ENCODE results near the gene TMPRSS4.

The TMPRSS4 gene

DNA sequence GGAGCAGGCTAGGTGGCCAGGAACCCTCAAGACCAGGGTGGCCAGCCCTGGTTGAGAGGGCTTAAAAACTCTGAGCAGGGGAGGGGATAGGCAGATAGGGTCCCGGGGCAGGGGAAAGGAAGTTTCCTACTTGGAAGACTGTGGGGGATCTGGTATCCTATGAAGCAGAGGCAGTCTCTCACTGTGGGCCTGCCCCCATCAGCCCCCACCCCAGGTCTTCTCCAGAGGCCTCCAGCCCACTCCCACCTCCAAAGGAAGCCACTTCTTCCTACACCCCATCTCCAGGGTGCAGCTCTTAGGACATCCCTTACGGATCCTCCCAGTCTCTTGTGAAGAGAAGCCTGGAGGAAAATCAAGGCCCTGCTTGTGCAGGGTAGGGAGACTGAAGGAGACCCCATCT lies 59.5 kb downstream of the TMPRSS4 start:
- DNase-seq (ENCODE audit: low read depth): no peak

DNA sequence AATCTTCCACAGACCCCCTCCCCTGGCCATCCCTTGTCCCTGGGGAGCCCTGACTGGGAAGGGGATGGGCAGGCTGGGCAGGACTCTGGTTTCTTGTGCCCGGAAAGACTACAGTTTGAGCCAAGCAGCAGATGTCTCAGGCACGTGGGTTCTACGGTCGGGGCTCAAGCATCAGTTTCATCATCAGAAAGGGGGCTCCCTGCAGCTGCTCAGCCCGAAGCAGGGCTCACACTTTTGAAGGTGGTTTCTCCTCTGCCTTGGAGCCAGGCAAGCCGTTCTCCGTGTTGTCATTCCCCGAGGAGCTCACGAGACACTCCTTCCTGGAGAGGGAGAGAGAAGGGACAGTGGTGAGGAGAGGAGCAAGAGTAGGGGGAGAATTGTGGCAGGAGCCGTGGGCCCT lies 59.9 kb downstream of the TMPRSS4 start:
- no peak for DNase-seq (ENCODE audit: low read depth)

DNA sequence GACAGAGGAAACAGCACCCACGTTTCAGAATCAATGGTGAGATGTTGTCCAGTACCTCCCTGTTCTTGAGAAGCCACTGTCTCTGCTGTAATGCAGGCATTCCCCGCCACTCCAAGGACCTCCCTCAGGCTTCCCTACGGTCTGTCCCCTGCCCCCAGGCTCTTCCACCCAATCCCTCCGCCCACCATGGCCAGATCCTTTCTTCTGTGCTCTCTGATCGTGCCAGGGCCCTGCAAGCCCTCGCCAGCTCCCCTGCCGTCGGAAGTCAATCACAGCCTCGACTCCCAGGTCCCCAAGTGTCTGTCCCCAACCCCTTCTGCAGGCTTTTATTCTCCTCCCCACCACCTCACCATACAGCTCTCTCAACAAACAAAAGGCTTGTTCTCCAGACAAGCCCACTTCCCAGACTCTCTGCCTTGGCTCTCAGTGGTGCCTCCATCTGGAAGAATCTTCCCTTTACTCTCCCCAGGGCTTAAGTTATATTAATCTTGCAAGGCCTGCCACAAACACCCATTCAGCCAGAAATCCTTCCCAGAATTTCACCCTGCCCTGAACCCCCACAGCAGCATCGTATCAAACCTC lies 62.1 kb downstream of the TMPRSS4 start:
- DNase-seq (ENCODE audit: low read depth): no peak

DNA sequence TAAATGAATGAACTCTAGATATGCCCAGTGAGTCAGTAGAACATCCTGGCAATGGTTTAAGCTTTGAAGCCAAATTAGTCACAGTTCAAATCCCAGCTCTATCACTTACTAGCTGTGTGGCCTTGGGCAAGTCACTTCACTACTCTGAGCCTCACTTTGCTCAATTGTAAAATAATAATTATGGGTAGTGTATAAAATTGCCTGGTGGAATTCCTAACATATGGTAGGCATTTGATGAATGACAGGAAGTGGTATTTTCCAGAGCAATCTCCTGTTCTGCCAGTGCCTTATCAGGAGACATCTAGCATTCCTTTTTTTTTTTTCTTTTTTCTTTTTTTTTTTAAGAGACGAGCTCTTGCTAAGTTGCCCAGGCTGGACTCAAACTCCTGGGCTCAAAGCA lies 62.7 kb downstream of the TMPRSS4 start:
- DNase-seq (ENCODE audit: low read depth): no peak

DNA sequence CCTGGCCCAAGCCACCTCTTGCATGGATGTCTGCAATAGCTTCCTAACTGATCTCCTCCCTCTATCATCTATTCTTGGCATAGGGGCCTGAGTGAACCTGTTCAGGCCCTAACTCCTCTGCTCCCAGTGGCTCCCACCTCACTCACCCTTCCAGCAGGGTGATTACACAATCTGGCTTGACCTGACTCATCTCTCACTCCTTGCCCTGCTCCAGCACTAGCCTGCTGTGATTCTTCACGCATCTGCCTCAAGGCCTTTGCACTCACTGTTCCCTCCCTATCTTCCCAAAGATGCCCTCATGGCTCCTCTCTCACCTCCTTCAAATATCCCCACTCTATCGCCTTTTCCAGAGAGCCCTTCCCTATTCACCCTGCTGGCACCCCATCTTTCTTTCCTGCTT lies 65.2 kb downstream of the TMPRSS4 start:
- DNase-seq (ENCODE audit: low read depth): no peak

DNA sequence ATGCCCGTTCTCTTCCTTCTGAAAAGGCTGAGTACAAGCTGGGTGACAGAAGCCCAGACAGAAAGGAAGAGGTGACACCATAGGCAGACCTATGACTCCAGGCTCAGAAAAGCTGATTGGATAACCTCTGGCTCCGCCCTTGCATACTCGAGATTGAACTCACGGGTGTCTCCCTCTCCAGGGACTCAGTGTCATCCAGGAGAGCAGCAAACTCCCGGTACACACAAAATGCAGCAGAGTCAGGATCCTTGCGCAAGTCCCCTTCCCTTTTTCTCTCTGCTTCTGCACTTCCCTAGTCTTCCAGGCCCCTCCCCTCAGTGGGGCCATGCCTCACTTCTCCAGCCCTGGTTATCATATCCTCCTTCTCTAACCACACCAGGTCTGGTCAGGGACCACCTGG lies 65.9 kb downstream of the TMPRSS4 start:
- no peak for DNase-seq (ENCODE audit: low read depth)

DNA sequence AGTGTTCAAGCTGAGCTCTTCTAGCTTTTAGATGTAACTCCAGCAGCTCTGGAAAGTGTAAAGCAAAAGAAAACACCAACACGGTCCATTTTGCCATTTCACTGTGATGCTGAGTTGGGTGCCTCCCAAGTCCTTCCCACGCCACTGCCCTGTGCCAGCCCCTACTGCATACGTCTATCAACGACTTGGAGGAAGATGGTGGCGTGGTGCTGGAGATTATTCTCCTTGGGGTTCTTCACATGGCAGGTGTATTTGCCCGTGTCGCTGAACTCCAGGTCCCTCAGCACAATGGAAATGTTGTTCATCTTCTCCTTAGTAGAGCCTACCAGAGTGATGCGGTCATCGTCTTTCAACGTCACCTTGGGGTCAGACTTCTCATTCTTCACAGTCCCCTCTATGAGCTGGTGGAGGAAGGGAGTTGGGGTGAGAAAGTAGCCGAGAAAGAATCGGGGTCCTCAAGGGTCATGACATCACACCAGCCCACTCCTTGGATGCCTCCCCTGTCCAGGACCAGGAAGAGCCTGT lies 66.8 kb downstream of the TMPRSS4 start:
- no peak for DNase-seq (ENCODE audit: low read depth)

DNA sequence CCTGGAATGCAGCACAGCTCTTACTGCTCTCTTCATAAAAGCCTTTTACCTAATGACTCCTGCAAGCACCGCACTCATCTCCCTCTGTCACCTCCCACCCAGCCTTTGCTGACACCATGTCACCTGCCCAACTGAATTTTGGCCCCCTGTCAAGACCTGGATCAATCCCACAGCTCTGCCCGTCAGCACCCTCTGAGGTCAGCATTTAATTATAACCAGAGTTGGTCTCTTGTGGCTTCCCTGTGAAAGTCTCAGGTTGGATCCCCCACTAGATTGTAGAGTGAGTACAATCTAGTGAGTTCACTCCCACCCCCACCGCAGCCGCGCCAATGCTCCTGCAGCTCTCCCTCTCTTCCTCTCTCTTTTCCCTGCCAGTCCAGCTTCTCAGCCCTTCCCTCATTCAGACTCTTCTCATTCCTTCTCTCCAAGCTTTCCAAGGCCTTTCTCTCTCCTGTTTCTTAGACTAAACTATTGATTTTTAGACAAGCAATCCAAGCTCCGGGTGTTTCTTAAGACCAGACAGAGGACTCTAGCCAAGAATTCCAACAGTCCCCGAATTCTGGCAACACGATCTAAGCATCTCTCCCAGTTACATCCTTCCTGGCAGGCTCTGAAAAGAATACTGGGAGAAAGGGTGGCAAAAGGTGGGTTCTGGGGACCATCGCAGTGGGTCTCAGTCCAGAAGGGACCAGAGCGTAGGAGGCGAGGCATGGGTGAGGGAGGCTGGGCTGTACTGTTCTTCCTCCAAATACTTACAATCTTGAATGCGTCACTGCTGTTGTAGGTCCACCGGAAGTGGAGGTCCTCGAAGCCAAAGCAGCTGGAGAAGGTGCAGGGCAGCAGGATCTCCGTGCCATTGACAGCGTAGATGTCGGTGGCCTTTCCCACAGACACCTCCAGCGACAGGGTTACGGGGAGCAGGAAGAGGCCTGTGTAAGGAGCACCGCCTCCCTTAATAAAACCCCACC lies 67.7 kb downstream of the TMPRSS4 start:
- DNase-seq (ENCODE audit: low read depth): no peak

DNA sequence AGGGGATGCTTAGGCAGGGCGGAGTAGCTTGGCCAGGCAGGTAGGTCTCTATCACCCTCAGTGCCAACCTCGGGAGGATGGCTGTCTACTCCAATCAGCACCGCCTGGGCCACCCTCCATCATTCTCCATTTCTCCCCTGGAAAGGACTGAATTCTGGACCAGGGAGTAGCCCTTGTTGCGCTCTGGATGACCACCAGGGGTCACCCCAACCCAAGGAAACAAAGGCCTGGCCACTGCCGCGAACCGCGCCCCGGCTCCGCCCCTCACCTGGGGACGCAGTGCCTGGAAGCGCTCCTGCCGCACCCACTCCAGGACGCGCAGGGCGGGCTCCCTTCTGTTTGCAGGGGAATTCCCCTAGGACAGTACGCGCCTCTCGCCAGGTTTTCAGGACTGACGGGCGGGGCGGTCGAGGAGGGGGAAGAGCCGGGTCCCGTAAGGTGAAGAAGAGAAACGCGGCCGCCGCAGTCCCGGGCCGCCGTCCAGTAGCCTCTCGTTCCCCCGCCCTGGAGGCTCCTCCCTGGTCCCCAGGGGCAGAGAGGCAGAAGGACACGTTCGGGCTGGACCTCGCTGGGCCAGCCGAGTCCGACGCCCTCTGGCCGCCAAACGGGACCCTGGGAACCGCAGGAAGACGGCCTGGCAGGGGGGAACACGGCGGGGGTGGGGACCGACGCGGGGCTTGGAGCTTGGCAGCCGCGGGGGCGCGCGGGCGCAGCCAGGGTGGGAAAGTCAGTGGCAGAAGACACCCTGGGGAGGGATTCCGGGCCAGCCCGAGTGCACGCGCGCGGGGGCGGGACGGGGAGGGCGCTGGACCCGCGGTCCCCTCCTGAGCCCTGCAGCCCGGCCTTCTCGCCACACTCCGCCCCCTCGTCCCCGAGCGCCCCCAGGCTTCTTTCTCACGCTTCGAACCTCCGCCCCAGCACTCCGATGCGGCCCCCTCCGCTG lies 68.7 kb downstream of the TMPRSS4 start:
- peak; percentile 81 for DNase-seq (ENCODE audit: low read depth)

DNA sequence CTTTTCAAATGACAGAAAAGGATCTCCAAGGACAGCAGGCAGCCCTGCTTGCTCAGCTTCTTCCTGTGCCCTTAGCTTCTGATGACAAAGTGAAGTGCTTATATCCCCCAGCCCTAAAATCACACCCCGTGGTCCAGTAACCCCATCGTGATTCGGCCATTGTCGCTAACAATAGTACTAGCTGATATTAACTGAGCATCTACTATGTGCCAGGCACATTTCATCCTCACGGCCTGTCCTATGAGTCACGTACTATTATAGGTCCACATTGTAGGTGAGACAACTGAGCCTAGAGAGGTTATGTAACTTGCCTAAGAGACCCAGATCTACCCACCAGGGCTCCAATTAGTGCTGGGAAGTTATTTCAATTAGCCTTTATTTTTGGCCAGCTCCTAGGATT lies 69.7 kb downstream of the TMPRSS4 start:
- DNase-seq (ENCODE audit: low read depth): no peak

DNA sequence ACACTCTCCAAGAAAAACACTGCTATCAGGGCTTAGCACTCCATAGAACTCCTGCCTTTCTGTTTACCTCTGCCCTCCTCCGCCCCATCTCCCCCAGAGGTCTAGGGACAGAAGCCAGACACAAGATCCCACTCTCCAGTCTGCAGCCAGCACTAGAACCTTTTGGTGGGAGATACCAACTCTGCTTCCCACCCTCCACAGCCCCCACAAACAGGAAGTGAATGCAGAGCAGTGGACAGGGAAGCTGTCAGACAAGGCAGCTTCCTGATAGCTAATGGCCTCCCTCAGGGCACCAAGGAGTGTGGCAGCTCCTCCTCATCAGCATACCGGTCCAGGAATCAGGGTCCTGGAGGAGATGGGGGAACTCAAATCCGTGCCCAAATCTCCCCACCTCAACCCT lies 70.6 kb downstream of the TMPRSS4 start:
- DNase-seq (ENCODE audit: low read depth): no peak

DNA sequence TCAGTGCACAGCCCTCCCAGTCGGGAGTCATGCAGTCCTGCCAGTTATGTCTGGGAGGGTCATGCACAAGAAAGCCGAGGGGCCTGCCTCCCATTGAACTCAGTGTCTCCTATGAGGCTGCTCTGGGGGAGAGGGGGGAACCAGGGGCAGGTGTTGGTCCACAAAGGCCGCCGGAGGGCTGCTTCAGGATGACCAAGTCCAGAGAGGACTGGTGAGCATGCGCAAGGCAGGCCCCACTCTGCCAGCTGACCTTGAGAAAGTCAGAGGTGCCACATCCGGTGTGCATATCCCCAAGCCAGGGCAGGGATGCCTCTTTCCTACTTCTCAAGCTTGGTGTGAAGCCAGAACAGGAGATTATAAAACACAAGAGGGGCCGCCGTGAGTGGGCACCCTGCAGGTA lies 71.4 kb downstream of the TMPRSS4 start:
- DNase-seq (ENCODE audit: low read depth): no peak

DNA sequence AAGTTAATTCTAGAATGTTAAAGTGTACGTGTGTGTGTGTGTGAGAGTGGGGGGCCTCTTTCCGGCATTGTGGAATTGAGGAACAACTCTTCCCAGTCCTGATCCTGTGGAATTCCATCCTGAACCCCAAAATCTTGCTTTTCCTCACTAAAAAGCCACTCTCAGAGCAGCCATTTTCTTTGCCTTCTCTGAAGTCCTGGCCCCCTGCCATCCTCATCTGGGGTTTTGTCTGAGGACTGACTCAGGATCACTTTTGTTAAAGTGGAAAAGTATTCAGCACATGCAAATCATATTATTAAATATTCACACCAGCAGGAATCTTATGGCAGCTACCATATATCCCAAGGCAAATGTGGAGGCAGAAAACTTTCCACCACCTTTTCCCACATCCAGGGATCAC lies 72.0 kb downstream of the TMPRSS4 start:
- no peak for DNase-seq (ENCODE audit: low read depth)

DNA sequence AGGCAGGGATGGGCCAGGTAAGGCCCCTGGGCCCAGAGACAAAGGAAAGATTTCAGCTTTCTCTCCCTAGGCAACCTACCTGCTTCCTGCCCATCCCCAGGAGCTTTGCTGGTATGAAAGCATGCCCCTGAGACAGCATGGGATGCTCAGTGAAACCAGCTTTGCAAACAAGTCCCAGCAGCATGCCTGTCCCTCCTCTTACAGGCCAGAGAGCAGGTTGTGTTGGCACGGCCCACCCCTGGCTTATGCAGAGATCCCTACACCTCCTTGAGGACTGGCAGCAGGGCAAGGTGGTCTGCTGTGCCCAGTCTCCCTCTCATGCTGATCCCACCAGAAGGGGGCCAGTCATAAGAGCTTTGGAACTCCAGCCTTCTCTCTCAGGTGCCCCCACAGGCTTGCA lies 72.6 kb downstream of the TMPRSS4 start:
- DNase-seq (ENCODE audit: low read depth): no peak

DNA sequence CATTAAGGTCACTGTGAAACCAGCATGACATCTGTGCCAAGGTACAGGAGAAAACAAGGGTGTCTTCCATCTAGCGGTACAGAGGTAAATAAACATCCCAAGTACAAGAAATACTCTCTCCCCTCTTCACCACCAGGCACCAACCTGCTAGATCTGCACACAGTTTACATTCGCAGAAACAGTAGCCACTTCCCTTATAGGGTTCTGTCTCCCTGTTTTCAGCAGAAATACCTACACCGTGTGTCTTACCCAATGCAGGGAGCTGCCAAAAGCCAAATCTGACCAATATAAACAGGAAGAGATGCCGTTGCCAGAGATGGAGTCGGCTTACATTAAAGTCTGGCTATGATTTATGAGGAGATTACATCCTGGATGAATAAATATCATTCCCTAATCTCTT lies 74.6 kb downstream of the TMPRSS4 start:
- no peak for DNase-seq (ENCODE audit: low read depth)

DNA sequence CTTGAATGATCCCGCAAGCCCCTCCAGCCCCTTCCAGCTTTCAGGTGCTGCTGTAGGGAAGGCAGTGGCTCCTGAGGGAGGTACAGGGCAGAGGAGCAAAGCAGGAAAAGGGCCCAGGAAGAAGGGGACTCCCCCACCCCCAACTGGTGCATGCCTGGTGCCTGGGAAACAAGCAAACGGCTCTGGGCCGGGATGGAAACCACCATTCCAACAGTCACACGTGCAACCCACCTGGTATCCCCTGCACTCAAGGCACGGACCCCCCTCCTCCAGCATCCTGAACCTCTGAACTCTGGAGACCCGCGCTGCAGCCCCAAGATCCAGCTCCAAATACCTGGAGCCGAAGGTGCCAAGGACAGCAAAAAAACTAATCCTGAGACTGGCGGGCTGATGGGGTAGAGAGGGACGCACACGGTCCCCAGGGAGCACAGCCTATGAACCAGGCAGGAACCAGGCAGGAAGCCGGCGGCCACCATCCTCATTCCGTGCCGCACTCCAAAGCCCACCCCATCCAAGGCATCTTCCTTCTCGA lies 75.2 kb downstream of the TMPRSS4 start:
- DNase-seq (ENCODE audit: low read depth): no peak

DNA sequence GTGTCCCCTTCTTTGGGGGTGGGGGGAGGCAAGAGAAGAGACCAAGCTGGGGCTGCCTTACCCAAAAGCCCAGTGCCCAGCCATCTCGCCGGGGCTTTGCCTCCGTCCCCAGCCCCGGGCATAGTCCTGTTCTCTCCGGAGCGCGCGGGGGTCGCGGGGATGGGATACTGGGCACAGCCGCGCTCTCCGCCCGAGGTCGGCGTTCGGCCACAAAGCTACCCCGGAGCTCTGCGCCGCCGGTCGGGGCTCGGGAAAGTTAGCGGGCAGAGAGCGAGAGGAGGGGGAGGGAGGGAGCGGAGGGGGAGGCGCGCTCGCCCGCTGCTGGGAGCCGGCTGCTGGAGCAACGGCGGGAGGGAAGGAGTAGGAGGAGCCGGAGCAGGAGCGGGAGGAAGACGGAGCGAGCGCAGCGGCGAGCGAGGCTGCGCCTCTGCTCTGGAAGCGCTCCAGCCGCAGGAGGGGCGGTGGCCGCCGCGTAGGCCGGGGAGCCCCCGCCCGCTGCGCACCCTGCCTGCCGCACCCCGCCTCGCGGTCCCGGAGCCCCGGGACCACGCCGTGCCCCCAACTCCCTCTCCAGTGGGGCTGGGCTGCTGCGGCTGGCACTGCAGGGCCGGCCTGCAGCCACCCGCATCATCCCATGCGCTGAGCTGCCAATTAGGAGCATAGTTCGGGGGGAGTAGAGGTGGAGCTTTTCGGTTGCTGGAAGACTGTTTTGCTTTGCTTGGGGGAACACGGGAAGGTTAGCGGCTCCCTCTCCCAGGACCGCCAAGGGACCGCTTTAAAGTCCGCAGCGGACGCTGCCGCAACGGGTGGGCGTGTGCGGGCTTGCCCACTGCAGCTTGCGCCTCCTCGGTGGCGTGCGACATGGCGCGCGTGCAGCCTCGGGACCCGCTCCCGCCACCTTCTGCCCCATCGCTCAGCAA lies 75.9 kb downstream of the TMPRSS4 start, which contains the start of gene SCN4B:
Gene SCN4B (minus strand): TSS at position 272 of the 920 bp plus-strand sequence. CDS start 150 bp downstream, at position 122.
- no peak for DNase-seq (ENCODE audit: low read depth)

DNA sequence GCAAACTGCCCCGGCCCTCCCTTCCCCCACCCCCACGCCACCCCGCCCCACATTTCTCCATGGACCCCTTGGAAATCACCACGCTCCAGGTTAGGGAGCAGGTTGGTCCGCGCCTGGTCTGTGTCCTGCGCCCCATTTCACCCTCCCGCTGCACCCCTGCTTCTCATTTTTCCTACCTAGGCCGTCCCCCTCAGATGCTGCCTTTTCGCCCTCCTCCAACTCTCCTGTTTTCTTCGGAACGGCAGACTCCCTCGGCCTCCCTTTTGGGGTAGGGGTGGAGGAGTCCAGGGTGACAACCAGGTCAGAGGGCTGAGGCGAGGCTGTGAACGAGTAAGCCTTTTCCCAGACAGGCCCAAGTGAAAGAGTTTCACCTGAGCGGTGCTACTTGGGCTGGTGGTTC lies 76.6 kb downstream of the TMPRSS4 start:
- DNase-seq (ENCODE audit: low read depth): no peak

DNA sequence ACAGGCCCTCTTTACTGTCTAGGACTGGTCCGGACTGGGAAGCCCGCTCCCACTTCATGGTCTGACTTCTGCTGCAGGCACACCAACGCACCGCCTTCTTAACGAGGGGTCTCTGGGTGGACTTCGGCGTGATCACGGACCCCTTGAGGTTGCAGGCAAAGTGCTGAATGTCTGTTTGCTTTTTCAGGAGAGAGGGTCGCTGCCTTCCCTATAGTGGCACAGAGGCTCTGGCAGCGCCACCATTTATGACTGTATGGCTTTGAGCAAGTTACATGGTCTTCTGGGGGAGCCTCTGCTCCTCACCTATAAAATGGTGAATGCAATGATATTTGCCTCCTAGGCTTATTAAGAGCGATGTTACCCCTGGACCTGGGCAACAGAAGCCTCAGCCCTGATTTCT lies 77.1 kb downstream of the TMPRSS4 start:
- DNase-seq (ENCODE audit: low read depth): no peak

DNA sequence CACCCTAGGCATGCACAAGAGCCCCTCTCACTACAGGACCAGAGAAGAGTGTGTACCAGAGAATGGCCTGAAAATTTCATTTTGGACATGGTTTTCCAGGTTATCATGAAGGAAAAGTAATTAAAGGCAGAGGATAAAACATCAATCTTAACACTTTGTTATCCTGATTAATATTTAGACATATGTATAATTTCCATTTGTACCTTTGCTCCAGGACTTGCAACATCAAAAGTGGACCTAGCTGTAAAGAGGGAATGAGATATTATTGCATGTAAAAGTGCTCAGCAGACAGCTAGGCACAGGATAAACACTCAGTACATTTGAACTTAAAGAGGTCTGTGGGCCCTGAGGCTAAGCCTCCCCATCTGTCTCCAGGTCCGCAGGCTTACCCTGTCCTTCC lies 77.8 kb downstream of the TMPRSS4 start:
- DNase-seq (ENCODE audit: low read depth): no peak

Measured in activated T-helper 9 cell treated with anti-CD3 and anti-CD28 coated beads, Interleukin-2, amount 50 U/mL, for 16 hours (primary cell).